GM12865 (cell line): ENCODE results near the gene COL9A3.
A peak's percentile ranks its signal among the peaks of the same experiment; 100 is the strongest.

ENCODE experiments used
- DNase-seq: peaks from one replicate; pipeline ENCODE4 v3.0.0; 2010; ENCODE audit warnings: low read depth
- H3K4me3 ChIP-seq: 2 replicates; pipeline ENCODE4 v1.5.1; 2011; ENCODE audit warnings: mild to moderate bottlenecking, low read depth, low read length, control low read depth
- CTCF ChIP-seq: IDR thresholded peaks from 2 replicates; pipeline ENCODE4 v1.5.1; 2011; ENCODE audit warnings: low read length, control low read depth, low read depth, inconsistent platforms; ENCODE audit not compliant: insufficient read depth; ENCODE audit errors: missing control alignments

Gene COL9A3

DNA sequence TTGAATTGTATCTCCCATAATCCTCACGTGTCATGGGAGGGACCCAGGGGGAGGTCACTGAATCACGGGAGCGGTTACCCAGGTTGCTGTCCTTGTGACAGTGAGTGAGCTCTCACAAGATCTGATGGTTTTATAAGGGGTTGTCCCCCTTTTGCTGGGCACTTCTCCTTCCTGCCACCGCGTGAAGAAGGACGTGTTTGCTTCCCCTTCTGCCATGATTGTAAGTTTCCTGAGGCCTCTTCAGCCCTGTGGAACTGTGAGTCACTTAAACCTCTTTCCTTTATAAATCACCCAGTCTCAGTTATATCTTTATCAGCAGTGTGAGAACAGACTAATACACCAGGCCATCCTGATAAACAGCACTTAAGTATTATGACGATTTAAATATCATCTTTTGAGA is 29.5 kb upstream of the COL9A3 start:
- no peak for TF ChIP-seq CTCF
- no peak for DNase-seq
- H3K4me3 ChIP-seq = no peak overlapping the region

DNA sequence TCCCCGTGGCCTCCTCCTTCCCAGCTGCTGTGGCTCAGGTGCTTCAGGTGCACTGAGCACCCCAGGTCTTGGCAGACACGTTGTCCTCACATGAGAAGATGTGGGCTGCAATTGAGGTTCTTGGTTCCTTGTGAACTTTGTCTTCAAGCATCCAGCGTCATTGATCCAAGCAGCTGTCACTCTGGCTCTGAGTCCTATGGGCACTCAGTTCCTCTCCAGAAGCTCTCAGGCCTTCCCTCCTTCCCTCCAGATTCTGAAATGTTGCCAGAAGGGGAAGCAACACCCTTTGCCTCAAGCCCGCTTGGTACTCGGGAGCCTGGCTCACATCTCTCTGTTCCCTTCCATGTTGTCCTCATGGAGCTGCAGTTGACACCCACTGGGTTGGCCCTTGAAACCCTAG is 29.0 kb upstream of the COL9A3 start:
- DNase-seq = no peak
- no peak overlapping the region for H3K4me3 ChIP-seq
- no peak for TF ChIP-seq CTCF

DNA sequence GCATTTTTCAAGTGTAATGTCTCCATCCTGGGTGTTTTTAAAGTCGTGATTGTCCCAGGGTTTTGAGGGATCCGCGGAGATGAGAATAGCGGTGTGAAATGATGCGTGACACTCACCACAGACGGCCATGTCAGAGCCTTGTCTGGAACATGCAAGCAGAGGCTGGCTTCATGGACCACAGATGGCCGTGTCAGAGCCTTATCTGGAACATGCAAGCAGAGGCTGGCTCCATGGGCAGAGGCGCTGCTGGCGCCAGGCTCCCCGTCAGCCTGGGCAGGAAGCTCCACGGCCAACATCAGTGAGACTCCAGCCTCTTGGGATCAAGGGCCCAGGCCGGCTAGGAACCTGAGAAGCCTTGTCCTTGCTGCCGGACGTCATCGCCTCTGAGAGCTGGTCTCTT is 28.2 kb upstream of the COL9A3 start:
- no peak for DNase-seq
- no peak overlapping the region for H3K4me3 ChIP-seq
- no peak for TF ChIP-seq CTCF

DNA sequence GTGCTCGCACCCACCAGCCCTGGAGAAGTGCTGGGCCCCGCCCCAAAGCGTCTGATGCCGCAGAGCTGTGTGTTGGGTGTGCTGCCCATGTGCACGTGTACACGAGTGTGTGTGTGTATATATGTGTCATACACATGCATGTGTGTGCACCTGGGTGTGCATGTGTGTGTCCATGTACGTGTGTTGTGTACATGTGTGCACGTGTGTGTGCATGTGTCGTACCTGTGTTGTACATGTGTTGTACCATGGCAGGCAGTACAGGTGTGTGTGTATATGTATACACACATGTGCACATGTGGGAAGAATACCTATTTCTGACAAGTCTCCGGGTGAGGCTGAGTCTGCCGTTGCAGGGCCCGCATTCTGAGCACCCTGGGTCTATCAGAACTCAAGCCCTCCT is 26.8 kb upstream of the COL9A3 start:
- TF ChIP-seq CTCF = no peak
- no peak for DNase-seq

GRCh38 chr20:62791301-62792181 is 25.3 kb upstream of the COL9A3 start:
- DNase-seq = peak; percentile 83
- no peak overlapping the region for H3K4me3 ChIP-seq
- peak; percentile 90 for TF ChIP-seq CTCF

More for the DNA sequence above, 26.8 kb upstream of the COL9A3 start:
- no peak overlapping the region for H3K4me3 ChIP-seq

DNA sequence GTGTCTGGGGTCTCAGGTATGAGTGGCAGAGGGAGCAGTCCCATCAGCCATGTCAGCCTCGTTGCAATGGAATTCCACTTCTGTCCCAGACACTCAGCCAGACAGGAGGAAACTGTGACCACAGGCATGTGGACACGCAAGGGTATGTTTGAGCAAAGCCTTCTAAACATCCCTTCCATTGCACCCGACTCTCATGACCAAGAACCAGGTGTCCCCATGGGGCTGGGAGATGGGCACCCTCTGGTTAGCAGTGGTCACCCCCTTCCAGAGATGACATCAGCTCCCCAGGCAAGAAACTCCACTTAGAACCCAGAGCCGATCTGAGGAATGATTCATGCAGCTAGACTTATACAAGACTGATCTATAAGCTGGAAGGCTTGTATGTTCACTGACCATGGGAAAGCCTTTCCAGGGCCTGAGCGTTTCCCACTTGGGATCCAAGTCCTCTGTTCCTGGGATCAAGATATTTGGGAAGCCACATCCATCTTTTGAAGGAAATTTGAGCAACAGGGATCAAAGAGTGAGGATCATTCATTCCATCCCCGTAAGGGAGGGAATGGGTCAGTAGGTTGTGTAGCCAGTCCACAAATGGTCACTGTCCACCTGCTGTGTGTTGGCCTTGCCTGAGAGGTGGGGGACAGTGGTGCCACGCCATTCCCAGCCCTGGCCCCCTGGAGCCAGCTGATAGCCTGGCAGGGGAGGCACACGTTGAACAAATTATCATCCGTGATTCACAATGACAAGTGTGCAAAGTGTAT is 24.5 kb upstream of the COL9A3 start:
- TF ChIP-seq CTCF = no peak
- H3K4me3 ChIP-seq = no peak overlapping the region
- no peak for DNase-seq
